ENCODE results near the gene CHAC1. TPM values are rescaled to one million over a fixed set of nuclear protein-coding genes. Genes with fewer than 3 reads are reported as not detected.

The CHAC1 gene
- polyA plus RNA-seq, 1 donor from 2014 or later = 3.6 TPM

- Histone ChIP-seq H4K20me1 (ENCODE audit: insufficient read depth) (no peaks in the 10 kb centered on the region), H3K9me3 (ENCODE audit: low read length) (no peaks in the 10 kb centered on the region), H3K36me3 (ENCODE audit: insufficient read depth, low read length) (no peaks in the 10 kb centered on the region), H3K4me2 (ENCODE audit: low read length) (no peak overlapping the region), H3K4me3 (ENCODE audit: low read length) (no peak overlapping the region), H3K9ac (ENCODE audit: low read length) (no peak overlapping the region), H3K27me3 (ENCODE audit: insufficient read depth, low read depth, low read length) (no peaks in the 10 kb centered on the region), H3K79me2 (replicated peaks; ENCODE audit: insufficient read depth, low read length) (no peaks in the 10 kb centered on the region), H2AFZ (ENCODE audit: low read depth, low read length) (no peak overlapping the region), H3K9me2 (ENCODE audit: insufficient read depth, low read length) (no peaks in the 10 kb centered on the region), H3K27ac (ENCODE audit: low read length) (no peak overlapping the region), H3F3A (ENCODE audit: insufficient read depth, low read length, poor library complexity, severe bottlenecking) (no peaks in the 10 kb centered on the region)
- TF ChIP-seq RAD21 (conservative IDR thresholded peaks at IDR 0.05) (no peak), POLR2AphosphoS5 (IDR thresholded peaks at IDR 0.05) (no peak), SMC3 (conservative IDR thresholded peaks at IDR 0.05; ENCODE audit: poor library complexity) (no peak), EZH2 (IDR thresholded peaks at IDR 0.05; ENCODE audit: borderline replicate concordance, insufficient read depth, low read length, poor library complexity, severe bottlenecking) (no peak), TAF1 (IDR thresholded peaks at IDR 0.05; ENCODE audit: low read depth) (no peak), MXI1 (conservative IDR thresholded peaks at IDR 0.05; ENCODE audit: poor library complexity, severe bottlenecking) (no peak), EP300 (conservative IDR thresholded peaks at IDR 0.05; ENCODE audit: poor library complexity, severe bottlenecking) (no peak), CTCF (IDR thresholded peaks at IDR 0.05; ENCODE audit: poor library complexity, severe bottlenecking) (no peak)
- TF ChIP-seq, protein P1, sequence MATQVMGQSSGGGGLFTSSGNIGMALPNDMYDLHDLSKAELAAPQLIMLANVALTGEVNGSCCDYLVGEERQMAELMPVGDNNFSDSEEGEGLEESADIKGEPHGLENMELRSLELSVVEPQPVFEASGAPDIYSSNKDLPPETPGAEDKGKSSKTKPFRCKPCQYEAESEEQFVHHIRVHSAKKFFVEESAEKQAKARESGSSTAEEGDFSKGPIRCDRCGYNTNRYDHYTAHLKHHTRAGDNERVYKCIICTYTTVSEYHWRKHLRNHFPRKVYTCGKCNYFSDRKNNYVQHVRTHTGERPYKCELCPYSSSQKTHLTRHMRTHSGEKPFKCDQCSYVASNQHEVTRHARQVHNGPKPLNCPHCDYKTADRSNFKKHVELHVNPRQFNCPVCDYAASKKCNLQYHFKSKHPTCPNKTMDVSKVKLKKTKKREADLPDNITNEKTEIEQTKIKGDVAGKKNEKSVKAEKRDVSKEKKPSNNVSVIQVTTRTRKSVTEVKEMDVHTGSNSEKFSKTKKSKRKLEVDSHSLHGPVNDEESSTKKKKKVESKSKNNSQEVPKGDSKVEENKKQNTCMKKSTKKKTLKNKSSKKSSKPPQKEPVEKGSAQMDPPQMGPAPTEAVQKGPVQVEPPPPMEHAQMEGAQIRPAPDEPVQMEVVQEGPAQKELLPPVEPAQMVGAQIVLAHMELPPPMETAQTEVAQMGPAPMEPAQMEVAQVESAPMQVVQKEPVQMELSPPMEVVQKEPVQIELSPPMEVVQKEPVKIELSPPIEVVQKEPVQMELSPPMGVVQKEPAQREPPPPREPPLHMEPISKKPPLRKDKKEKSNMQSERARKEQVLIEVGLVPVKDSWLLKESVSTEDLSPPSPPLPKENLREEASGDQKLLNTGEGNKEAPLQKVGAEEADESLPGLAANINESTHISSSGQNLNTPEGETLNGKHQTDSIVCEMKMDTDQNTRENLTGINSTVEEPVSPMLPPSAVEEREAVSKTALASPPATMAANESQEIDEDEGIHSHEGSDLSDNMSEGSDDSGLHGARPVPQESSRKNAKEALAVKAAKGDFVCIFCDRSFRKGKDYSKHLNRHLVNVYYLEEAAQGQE (IDR thresholded peaks at IDR 0.05; ENCODE audit: borderline replicate concordance) = no peak
Observed at GRCh38 chr15:40995656-40996055, 42.4 kb downstream of the CHAC1 start.

DNA sequence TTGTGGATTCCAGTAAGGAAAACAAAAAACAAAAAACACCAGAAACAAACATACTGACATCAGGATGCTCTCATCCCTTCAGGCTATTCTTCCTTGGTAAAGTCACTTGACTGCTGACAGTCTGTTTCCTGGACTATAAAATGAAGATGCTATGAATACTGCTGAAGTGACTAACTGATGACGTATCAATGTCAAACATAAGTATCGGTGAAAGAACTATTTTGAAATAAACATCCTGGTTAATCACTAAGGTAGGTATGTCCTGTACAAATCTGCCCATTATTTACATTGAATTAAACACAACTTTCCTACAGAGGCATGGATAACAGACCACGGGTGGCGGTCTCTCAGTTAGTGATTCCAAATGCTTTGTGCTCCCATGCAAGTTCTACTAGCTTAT is 45.9 kb downstream of the CHAC1 start:
- Histone ChIP-seq H2AFZ (ENCODE audit: low read depth, low read length) (no peak overlapping the region), H3F3A (ENCODE audit: insufficient read depth, low read length, poor library complexity, severe bottlenecking) (no peaks in the 10 kb centered on the region), H3K4me2 (ENCODE audit: low read length) (no peak overlapping the region), H3K9me2 (ENCODE audit: insufficient read depth, low read length) (no peaks in the 10 kb centered on the region), H3K27ac (ENCODE audit: low read length) (no peak overlapping the region), H3K79me2 (replicated peaks; ENCODE audit: insufficient read depth, low read length) (no peaks in the 10 kb centered on the region), H4K20me1 (ENCODE audit: insufficient read depth) (no peaks in the 10 kb centered on the region), H3K9ac (ENCODE audit: low read length) (no peak overlapping the region), H3K9me3 (ENCODE audit: low read length) (no peaks in the 10 kb centered on the region), H3K36me3 (ENCODE audit: insufficient read depth, low read length) (peaks cover 5% of the 10 kb centered on the region), H3K4me3 (ENCODE audit: low read length) (no peak overlapping the region), H3K27me3 (ENCODE audit: insufficient read depth, low read depth, low read length) (no peaks in the 10 kb centered on the region)
- no peak for TF ChIP-seq CTCF (IDR thresholded peaks at IDR 0.05; ENCODE audit: poor library complexity, severe bottlenecking)
- TF ChIP-seq, protein P1 (IDR thresholded peaks at IDR 0.05; ENCODE audit: borderline replicate concordance) = no peak
- TF ChIP-seq TAF1 (IDR thresholded peaks at IDR 0.05; ENCODE audit: low read depth) = no peak
- TF ChIP-seq POLR2AphosphoS5 (IDR thresholded peaks at IDR 0.05) = no peak
- no peak for TF ChIP-seq EZH2 (IDR thresholded peaks at IDR 0.05; ENCODE audit: borderline replicate concordance, insufficient read depth, low read length, poor library complexity, severe bottlenecking)
- no peak for TF ChIP-seq RAD21 (conservative IDR thresholded peaks at IDR 0.05)
- TF ChIP-seq EP300 (conservative IDR thresholded peaks at IDR 0.05; ENCODE audit: poor library complexity, severe bottlenecking) = no peak
- no peak for TF ChIP-seq SMC3 (conservative IDR thresholded peaks at IDR 0.05; ENCODE audit: poor library complexity)
- TF ChIP-seq MXI1 (conservative IDR thresholded peaks at IDR 0.05; ENCODE audit: poor library complexity, severe bottlenecking) = no peak

Data from neural cell (in vitro differentiated cells).